ENCODE measurements around the gene LSR. TPM values are rescaled to one million over a fixed set of nuclear protein-coding genes. Genes with fewer than 3 reads are reported as not detected.
A peak's percentile ranks its signal among the peaks of the same experiment; 100 is the strongest.
"Not testable (repeated sequence)": the region's sequence is repeated elsewhere in the genome, so short reads cannot be mapped to it uniquely, and the experiment has no call there.

Gene LSR
- total RNA-seq, 1 donor from 2014 or later = 2.8 TPM

DNA sequence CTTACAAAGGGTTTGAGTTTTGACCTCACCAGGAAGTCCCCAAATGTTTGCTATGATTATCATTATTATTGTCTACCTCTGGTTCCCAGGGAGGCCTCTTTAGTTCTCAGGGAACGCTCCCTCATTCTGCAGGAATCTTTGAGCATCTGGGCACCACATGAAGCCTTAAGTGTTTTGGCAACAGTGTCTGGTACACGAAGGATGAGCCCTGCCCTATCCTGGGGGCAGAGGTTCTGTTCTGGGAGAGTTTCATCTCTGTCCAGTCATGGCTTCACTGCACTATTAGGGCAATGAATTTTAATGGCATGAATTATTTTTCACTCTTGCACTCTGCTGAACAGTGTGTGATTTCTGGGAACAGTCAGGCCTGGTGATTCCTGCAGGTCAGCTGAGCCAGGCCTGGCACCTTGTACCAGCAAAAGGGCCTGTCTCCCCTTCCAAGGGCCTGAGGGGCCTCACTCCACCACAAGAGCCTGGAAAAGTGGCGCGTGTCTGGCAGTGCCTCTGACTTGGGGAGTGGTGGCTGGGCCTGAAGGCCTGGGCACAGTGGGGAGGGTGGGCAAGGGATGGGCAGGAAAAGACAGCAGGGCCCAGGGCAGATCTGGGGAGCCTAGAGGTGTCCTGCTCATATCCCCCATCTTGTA, 24.8 kb upstream of the LSR start:
- H3K4me1 Mint-ChIP-seq = peaks cover 12% of the 10 kb centered on the region
- no peak overlapping the region for H3K4me3 Mint-ChIP-seq
- intact Hi-C loops (cut with micrococcal nuclease) = no loop called here
- no peak for DNase-seq
- peaks cover 9% of the 10 kb centered on the region for H3K9me3 Mint-ChIP-seq
- no peaks in the 10 kb centered on the region for H3K27me3 Mint-ChIP-seq
- H3K36me3 Mint-ChIP-seq (ENCODE audit: low read depth) = peaks cover 3% of the 10 kb centered on the region
- no peak overlapping the region for H3K27ac Mint-ChIP-seq

DNA sequence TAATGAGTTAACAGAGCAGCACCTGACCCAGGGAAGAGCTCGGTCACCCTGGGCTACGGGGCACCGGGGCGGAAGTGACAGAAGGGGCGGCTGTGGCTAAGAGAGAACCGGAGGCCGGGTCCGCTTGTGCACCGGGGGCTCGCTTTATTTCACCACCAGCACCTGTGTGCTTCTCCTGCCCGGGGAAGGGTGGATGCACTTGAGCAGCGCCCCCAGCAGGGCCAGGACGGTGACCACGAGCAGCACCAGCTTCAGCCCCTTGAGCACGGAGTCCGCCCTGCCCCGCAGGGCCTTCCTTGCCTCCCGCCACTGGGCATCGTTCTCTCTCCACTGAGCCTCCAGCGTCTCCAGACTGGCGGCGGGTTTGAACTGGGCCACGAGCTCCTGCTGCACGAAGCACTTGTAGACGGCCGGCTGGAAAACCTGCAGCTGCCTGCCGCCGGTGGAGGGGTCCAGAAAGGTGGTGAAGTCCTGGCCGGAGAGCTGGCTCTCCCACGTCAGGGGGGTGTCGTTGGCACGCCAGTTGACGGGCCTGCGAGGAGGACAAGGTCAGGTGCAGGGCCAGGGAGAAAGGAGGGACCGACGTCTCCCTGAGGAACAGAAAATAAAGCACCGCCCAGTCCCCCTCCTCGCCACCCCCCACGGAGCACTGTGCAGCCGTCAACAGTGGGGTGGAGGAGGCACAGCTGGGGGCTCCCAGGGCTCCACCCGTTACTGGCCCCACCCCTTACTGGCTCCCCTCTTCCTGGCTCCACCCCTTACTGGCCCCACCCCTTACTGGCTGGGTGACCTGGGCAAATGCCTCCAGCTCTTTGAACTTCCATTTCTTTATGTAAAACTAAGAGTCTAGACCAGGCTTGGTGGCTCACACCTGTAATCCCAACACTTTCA, 23.9 kb upstream of the LSR start:
- Mint-ChIP-seq H3K4me1 (peaks cover 12% of the 10 kb centered on the region), H3K27me3 (peaks cover 3% of the 10 kb centered on the region), H3K4me3 (no peak overlapping the region), H3K27ac (no peak overlapping the region), H3K36me3 (ENCODE audit: low read depth) (no peaks in the 10 kb centered on the region), H3K9me3 (peaks cover 5% of the 10 kb centered on the region)
- intact Hi-C loops (cut with micrococcal nuclease) = no loop called here
- peak; percentile 69 for DNase-seq

DNA sequence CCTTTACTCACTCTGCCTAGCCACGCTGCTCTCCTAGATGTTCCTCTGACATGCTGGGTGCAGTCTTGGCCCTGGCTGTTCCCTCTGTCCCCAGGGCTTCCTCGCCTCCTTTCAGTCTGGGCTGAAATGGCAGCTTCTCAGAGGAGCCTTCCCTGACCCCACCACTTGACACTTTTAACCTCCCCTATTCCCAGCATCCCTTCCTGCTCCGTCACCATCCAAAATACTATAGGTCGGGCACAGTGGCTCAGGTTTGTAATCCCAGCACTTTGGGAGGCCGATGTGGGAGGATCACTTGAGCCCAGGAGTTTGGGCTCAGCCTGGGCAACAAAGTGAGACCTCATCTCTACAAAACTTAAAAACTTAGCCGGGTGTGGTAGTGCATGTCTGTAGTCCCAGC, 22.9 kb upstream of the LSR start:
- Mint-ChIP-seq H3K4me1 (peaks cover 12% of the 10 kb centered on the region), H3K27ac (no peak overlapping the region), H3K9me3 (peaks cover 5% of the 10 kb centered on the region), H3K36me3 (ENCODE audit: low read depth) (no peaks in the 10 kb centered on the region), H3K4me3 (no peak overlapping the region), H3K27me3 (peaks cover 3% of the 10 kb centered on the region)
- intact Hi-C loops (cut with micrococcal nuclease) = no loop called here
- DNase-seq = no peak

DNA sequence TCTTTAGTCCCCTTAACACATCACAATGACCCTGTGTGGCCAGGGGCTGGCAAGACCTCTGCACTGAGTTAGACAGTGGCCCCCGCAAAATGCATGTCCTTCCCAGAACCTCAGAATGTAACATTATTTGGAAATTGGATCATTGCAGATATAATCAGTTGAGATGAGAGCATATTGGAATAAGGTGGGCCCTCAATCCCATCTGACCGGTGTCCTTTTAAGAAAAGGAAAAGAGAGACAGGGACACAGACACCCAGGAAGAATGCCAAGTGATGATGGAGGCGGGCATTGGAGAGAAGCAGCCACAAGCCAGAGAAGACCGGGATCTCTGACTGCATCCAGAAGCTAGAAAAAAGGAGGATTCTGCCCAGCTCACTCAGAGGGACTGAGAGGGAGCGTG, 22.1 kb upstream of the LSR start:
- H3K4me1 Mint-ChIP-seq = peaks cover 12% of the 10 kb centered on the region
- H3K4me3 Mint-ChIP-seq = no peak overlapping the region
- peaks cover 5% of the 10 kb centered on the region for H3K9me3 Mint-ChIP-seq
- DNase-seq = no peak
- H3K36me3 Mint-ChIP-seq (ENCODE audit: low read depth) = no peaks in the 10 kb centered on the region
- intact Hi-C loops (cut with micrococcal nuclease) = no loop called here
- no peak overlapping the region for H3K27ac Mint-ChIP-seq
- H3K27me3 Mint-ChIP-seq = peaks cover 3% of the 10 kb centered on the region

DNA sequence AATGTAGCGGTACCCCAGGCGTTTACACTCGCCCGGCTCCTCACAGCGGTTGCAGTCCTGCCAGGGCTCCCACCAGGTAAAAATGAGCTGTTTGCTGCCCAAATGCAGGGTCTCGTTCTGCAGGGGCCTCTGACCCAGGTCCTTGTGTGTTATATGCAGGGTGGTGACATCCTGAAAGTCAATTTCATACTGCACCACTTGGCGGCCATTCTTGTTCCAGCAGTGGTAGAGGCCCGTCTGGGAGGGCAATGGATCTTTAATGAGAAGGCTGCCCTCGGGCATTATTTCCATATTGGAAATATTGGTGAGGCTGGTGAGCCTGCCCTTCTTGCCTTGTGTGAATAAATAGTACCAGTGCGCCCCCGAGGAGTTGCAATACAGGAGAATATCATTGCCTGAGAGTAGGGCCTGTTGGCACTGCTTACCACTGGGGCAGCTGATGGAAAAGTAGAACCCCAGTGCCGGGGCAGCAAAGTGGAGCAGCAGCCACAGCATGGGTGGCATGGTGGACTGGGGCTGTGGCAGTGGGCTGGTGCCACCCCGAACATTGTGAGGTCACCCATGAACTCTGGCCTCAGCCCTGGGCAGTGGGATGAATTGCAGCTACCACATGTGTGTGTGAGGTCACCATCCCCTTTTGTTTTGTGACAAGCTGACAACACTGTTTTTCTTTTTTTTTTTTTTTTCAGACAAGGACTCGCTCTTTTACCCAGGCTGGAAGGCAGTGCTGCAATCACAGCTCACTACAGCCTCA, 20.4 kb upstream of the LSR start, which contains the start of gene FAM187B:
FAM187B (minus strand) TSS at position 563 of the 754 bp plus-strand sequence; CDS start at position 504, 59 bp downstream.
- H3K27ac Mint-ChIP-seq = no peak within 1 kb of the TSS
- no peaks in the 10 kb centered on the region for H3K36me3 Mint-ChIP-seq (ENCODE audit: low read depth)
- intact Hi-C loops (cut with micrococcal nuclease) = no loop called here
- peaks cover 5% of the 10 kb centered on the region for H3K27me3 Mint-ChIP-seq
- H3K4me3 Mint-ChIP-seq = no peak within 1 kb of the TSS
- DNase-seq = no peak
- no peaks in the 10 kb centered on the region for H3K9me3 Mint-ChIP-seq
- H3K4me1 Mint-ChIP-seq = peaks cover 8% of the 10 kb centered on the region

DNA sequence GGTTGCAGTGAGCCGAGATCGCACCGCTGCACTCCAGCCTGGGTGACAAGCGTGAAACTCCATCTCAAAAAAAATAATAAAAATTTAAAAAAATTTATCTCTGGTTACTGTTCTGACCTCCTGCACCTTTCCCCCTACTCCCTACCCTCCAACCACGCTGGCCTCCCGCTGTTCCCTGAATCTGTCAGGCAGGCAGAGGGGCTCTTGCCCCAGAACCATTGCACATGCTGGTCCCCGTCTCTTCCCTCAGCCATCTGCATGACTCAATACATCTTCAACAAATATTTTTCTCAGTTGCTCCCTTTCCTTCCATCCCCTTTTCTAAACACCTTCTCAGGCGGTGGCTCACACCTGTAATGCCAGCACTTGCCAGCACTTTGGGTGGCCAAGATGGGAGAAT, 19.2 kb upstream of the LSR start:
- Mint-ChIP-seq H3K27me3 (peaks cover 8% of the 10 kb centered on the region), H3K36me3 (ENCODE audit: low read depth) (no peaks in the 10 kb centered on the region), H3K9me3 (no peaks in the 10 kb centered on the region), H3K27ac (no peak overlapping the region), H3K4me1 (peaks cover 7% of the 10 kb centered on the region), H3K4me3 (no peak overlapping the region)
- intact Hi-C loops (cut with micrococcal nuclease) = no loop called here
- no peak for DNase-seq

DNA sequence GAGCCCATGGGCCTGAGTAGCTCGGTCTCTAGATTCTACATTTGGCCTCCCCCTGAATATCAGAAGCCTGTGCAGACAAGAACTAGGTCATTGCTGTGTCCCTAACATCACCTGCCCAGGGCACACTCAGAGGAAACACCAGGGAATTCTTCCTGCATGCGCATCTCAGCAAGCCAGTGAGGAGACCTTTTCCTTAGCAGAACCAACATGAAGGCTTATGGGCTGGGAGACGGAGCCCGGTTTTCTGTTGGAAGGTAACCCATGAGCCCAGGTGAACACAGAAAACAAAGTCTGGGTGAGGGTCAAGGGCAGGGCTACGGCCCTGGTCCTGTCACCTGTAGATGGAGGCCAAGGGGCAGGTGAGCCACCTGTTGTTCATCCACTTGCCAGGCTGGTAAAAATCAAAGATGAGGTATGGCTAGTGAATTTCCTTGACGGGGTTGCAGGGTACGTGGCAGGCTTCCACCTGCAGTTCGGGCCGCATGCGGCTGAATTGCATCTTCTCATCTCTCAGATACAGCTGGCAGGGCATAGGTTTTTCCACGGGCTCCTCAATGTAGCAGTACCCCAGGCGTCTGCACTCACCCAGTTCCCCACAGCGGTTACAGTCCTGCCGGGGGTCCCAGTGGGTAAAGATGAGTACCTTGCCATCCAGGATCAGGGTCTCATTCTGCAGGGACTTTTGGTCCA, 16.7 kb upstream of the LSR start:
- no peak overlapping the region for H3K4me3 Mint-ChIP-seq
- intact Hi-C loops (cut with micrococcal nuclease) = no loop called here
- peaks cover 2% of the 10 kb centered on the region for H3K4me1 Mint-ChIP-seq
- no peak for DNase-seq
- H3K27ac Mint-ChIP-seq = no peak overlapping the region
- H3K27me3 Mint-ChIP-seq = peaks cover 8% of the 10 kb centered on the region
- no peaks in the 10 kb centered on the region for H3K9me3 Mint-ChIP-seq
- H3K36me3 Mint-ChIP-seq (ENCODE audit: low read depth) = no peaks in the 10 kb centered on the region

DNA sequence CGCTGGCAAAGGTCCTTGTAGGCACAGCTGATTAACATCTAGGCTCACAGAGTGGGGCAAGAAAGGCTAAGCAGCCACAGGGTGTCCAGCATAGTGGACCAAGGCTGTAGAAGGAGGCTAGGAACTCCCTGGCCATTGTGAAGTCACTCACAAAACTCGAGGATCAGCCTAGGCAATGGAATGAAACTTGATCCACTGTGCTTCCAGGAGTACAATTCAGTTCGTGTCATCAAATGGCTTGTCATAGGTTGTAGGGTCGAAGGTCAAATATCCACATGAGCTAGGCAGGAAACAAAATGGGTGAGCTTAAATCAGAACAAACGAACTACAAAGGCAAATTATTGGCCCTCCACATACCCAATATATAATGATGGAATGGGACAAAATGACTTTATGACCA, 15.9 kb upstream of the LSR start:
- Mint-ChIP-seq H3K4me1 (peaks cover 2% of the 10 kb centered on the region), H3K4me3 (no peak overlapping the region), H3K36me3 (ENCODE audit: low read depth) (no peaks in the 10 kb centered on the region), H3K27ac (no peak overlapping the region), H3K27me3 (peaks cover 8% of the 10 kb centered on the region), H3K9me3 (no peaks in the 10 kb centered on the region)
- no peak for DNase-seq
- intact Hi-C loops (cut with micrococcal nuclease) = no loop called here

DNA sequence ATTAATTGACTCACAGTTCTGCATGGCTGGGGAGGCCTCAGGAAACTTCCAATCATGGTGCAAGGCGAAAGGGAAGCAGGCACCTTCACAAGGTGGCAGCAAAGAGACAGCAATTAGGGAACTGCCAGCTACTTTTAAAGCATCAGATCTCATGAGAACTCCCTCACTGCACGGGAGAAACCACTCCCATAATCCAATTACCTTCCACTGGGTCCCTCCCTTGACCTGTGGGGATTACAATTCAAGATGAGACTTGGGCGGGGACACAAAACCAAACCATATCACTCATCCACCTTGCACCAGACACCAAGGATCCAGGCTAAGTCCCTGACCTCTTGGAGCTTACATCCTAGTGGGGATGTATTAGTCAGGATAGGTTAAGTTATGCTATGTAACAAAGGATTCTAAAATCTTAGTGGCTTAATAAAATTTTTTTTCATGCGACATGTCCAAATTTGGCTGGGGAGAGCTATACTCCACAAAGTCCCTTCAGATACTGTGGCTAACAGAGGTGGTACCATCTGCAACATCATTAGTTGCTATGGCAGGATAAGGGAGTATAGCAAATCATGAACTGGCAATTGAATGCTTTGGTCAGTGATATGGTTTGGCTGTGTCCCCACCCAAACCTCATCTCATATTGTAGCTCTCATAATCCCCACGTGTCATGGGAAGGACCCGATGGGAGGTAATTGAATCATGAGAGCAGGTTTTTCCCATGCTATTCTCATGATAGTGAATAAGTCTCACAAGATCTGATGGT, 12.0 kb upstream of the LSR start:
- peaks cover 9% of the 10 kb centered on the region for H3K27me3 Mint-ChIP-seq
- H3K27ac Mint-ChIP-seq = no peak overlapping the region
- peaks cover 14% of the 10 kb centered on the region for H3K4me1 Mint-ChIP-seq
- H3K9me3 Mint-ChIP-seq = peaks cover 12% of the 10 kb centered on the region
- no peak for DNase-seq
- peaks cover 7% of the 10 kb centered on the region for H3K36me3 Mint-ChIP-seq (ENCODE audit: low read depth)
- no peak overlapping the region for H3K4me3 Mint-ChIP-seq
- intact Hi-C loops (cut with micrococcal nuclease) = no loop called here

DNA sequence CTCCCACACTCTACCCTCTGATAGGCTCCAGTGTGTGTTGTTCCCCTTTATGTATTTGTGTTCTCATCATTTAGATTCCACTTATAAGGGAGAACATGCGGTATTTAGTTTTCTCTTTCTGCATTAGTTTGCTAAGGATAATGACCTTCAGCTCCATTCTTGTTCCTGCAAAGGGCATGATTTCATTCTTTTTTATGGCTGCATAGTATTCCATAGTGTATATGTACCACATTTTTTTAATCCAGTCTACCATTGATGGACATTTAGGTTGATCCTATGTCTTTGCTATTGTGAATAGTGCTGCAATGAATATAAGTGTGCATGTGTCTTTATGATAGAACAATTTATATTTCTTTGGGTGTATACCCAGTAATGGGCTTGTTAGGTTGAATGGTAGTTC, 9.2 kb upstream of the LSR start:
- peaks cover 12% of the 10 kb centered on the region for H3K9me3 Mint-ChIP-seq
- intact Hi-C loops (cut with micrococcal nuclease); H3K27ac Mint-ChIP-seq: not testable (repeated sequence)

DNA sequence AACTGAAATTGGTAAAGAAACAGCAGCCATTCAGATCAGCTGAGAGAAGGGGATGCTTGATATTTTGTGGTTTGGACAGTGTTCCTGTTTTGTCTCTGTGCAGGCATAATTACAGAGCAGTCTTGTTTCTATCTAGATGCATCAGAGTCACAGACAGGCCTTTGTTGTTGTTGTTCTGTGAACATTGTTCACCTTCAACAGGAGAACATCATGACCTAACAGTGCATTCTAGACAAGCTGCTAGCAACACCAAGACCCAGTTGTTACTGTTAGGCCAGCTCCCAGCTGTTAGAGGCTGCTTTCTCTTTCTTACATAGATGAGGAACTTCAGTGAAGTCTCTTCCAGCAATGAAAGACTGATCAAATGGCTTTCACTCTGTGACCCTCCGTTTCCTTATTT, 8.5 kb upstream of the LSR start:
- H3K36me3 Mint-ChIP-seq (ENCODE audit: low read depth) = peaks cover 7% of the 10 kb centered on the region
- peak overlapping the region; percentile 44 for H3K4me3 Mint-ChIP-seq
- peaks cover 12% of the 10 kb centered on the region for H3K9me3 Mint-ChIP-seq
- H3K27me3 Mint-ChIP-seq = peaks cover 25% of the 10 kb centered on the region
- DNase-seq = peak; percentile 69
- no peak overlapping the region for H3K27ac Mint-ChIP-seq
- intact Hi-C loops (cut with micrococcal nuclease) = no loop called here
- peaks cover 14% of the 10 kb centered on the region for H3K4me1 Mint-ChIP-seq

More for the DNA sequence above, 9.2 kb upstream of the LSR start:
- not testable (repeated sequence) for H3K36me3 Mint-ChIP-seq (ENCODE audit: low read depth); H3K4me3 Mint-ChIP-seq; DNase-seq
- H3K27me3 Mint-ChIP-seq = peaks cover 22% of the 10 kb centered on the region
- peaks cover 14% of the 10 kb centered on the region for H3K4me1 Mint-ChIP-seq

DNA sequence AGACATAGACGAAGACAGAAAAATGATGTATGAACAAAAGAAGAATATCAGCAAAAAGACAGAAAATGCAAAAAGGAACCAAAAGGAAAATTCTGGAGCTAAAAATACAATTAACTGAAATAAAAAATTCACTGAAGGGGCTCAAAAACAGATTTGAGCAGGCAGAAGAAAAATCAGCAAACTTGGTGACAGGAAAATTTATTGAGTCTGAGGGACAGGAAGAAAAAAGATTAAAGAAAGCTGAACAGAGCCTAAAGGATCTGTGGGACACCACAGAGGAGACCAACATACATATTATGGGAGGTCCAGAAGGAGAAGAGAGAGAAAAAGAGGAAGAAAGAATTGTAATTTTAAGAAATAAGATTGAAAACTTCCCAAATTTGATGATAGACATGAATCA, 7.4 kb upstream of the LSR start:
- intact Hi-C loops (cut with micrococcal nuclease) = no loop called here
- DNase-seq = no peak
- Mint-ChIP-seq H3K27ac (no peak overlapping the region), H3K4me3 (no peak overlapping the region), H3K9me3 (peaks cover 15% of the 10 kb centered on the region), H3K36me3 (ENCODE audit: low read depth) (peaks cover 11% of the 10 kb centered on the region), H3K4me1 (peaks cover 14% of the 10 kb centered on the region), H3K27me3 (peaks cover 32% of the 10 kb centered on the region)
